HG03139 (cell line): ENCODE measurements around the gene WFDC8.

Source experiments
- ATAC-seq: cut with Tn5 transposase; IDR thresholded peaks from one replicate; pipeline ENCODE4 v1.9.1; 2021; ENCODE audit not compliant: unreplicated experiment

The WFDC8 gene

DNA sequence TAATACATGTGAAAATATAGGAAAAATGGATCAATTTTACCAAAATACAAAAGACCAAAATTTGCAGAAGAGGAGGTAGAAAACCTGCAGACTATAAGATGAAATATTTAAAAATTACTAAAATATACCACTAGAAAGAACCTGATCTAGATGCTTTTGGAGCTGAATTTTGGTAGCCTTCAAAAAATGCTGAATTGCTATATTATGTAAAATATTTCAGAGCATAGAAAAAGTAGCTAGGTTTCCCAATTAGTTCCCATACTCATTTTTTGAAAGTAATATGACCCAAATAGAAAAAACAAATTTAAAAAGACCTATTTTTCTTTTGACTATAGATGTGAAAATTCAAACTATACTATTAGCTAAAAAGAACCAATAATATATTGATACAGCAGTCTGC is 28.3 kb downstream of the WFDC8 start:
- ATAC-seq = no peak

GRCh38 chr20:45548410-45548809 is 30.7 kb downstream of the WFDC8 start:
- no peak for ATAC-seq

DNA sequence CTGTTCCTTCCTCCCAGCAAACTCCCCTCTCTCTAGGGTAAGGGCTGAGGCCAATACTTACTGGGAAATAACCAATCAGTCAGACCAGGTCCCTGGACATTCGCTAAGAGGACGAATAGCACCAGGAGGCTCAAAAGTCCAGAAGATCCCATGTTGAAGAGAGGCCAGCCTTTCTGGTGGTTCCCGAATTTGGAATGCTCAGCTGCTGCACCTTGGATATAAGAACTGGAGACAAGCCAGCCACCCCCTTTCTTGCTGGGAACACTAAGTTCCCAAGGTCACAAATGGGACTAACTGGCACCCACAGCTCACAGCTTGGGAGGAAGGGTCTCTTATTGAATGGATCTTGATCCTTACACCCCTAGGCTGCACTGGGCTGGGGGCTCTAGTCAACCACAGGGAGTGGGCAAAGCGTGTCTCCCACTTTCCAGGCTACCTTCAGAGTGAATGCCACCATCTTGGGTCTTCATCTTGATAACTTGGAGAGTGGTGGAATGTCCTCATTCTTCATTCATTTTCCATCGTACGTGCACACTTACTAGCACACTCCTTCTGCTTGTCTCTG is 31.8 kb downstream of the WFDC8 start, which contains the start of gene EPPIN:
Gene EPPIN (minus strand): TSS at position 196 of the 565 bp plus-strand sequence. CDS start 44 bp downstream, at position 152.
- no peak for ATAC-seq

GRCh38 chr20:45545754-45546453 is 33.2 kb downstream of the WFDC8 start:
- no peak for ATAC-seq

GRCh38 chr20:45545351-45545750 is 33.7 kb downstream of the WFDC8 start:
- no peak for ATAC-seq

- no peak for ATAC-seq
Observed at GRCh38 chr20:45539382-45539781, 39.7 kb downstream of the WFDC8 start, which contains the start of gene WFDC6. WFDC6 (minus strand) TSS chr20:45539482; CDS start chr20:45539407, 75 bp downstream.

GRCh38 chr20:45538209-45538799 is 40.8 kb downstream of the WFDC8 start:
- ATAC-seq = no peak

- no peak for ATAC-seq
Observed at GRCh38 chr20:45527294-45527693, 51.8 kb downstream of the WFDC8 start.

- ATAC-seq = no peak
Observed at GRCh38 chr20:45523821-45524220, 55.3 kb downstream of the WFDC8 start.

DNA sequence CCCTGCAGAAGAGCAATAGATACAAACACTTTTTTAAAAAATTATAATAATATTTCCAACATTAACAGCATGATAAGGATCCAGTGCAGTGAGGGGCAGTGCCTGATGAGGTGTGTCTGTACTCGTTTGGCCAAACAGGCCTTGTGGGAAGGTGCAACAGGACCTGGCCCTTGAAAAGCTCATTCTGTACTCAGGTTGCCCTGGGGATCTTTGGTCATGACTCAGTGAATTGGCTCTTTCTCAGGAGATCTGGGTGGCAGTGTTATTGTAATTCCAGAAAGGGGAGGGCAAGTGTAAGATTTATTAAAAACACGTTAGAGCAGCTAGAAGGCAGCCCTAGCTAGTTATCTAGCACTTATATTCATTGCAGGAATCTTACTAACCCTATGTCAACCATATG is 60.8 kb downstream of the WFDC8 start:
- no peak for ATAC-seq

DNA sequence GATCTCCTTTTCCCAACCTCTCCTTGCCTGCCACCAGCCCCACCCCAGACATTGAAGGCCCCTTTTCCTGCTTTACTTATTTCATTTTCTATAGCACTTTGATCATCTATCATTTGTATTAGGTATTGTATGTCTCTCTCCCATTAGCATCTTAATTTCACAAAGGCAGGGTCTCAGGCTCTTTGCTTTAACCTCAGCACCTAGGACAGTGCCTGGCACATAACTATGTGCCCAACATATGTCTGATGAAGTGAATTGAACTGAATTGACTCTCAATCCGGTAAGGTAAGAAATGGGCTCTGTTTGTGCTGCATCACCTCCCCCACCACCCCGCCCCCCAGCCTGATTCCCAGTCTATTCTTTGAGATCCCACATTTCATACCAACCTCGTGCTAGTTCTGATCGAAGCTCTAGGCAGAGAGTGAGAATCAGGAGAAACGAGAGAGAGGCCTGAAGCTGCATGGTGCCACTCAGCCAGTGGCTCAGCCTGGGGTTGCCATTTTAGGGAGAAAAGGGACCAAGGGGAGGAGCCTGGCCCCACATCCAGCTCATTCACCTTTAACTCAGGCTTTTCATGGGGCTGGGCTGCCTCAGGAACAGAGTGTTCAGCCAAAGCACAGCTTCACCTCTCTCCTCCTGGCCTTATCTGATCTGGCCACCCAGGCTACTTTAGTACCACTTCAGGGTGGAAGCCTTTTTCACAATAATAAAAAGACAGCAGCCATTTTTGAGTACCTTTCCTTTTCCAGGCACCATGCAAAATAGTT is 63.8 kb downstream of the WFDC8 start, which contains the start of gene SPINT3:
Gene SPINT3 (minus strand): TSS at position 476 of the 767 bp plus-strand sequence. CDS start 14 bp downstream, at position 462.
- no peak for ATAC-seq

DNA sequence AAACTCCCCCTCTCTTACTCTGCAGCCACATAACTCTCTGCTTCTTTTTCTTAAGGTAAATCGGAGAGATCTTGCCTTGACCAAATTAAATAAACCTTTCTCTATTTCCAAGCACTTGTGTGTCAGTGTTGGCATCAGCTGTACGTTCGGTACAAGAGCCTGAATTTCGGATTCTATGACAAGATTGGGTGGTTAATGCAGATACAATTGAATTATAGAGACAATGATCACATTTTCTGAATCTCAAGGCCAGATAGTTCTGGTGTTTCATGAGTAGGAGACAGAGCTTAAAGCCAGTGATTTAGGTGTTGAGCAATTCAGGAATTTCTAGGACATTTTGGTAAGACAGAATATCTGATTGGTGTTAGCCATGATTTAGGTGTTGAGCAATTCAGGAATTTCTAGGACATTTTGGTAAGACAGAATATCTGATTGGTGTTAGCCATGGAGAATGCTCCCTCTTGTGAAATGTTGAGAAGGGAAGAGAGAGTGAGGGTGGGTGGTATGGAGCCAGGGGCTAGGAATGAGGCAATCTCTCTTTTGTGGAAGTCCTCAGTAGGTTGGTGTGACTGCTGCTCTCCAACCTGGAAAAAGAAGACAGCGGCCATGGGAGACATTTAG is 68.7 kb downstream of the WFDC8 start:
- no peak for ATAC-seq

DNA sequence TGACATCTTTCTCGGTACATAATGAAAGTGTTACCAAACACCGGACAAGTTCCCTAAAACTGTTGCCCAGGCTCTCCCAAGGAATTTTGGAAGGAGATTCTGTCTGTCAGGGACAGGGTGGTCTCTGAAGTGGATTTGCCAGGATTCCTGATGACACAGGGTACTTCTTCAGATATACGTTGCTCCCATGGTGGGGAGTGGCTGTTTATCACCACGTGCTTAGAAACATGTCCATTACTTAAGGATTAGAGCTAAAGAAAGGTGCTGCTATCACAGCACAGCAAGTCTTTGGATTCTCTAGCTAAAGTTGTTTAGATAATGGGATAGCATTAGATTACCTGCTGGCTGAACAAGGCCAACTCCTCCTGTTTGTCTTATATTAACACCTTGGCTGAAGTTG is 70.0 kb downstream of the WFDC8 start:
- ATAC-seq = no peak

DNA sequence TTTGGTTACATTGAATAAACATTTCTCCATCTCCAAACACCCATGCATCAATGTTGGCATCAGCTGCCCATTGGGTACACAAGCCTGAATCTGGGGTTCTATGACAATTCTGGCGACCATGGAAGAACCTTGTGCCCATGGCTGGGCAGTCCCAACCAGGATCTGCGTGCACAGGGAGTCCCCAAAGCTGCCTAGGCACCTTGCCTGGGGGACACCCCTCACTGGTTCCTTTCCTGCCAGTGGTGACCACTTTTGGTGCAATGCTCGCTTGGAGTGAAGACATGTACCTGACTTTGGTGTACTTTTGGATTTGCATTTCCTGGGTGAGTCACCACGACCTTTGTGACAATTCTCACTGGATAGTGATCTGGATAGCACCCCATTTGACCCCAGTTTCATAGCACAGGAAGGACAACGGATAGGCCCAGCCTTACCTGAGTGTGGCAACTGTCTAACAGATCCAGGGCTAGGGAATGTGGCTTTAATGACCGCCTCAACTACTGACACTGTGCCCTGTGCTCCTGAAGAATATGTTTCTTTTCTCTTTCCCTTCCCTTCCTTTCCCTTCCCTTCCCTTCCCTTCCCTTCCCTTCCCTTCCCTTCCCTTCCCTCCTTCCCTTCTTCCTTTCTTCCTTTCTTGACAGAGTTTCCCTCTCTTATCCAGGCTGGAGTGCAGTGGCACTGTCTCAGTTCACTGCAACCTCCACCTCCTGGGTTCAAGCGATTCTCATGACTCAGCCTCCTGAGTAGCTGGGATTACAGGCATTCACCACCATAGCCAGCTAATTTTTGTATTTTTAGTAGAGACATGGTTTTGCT is 70.8 kb downstream of the WFDC8 start:
- ATAC-seq = no peak

- no peak for ATAC-seq
Observed at GRCh38 chr20:45507011-45507820, 71.9 kb downstream of the WFDC8 start.

DNA sequence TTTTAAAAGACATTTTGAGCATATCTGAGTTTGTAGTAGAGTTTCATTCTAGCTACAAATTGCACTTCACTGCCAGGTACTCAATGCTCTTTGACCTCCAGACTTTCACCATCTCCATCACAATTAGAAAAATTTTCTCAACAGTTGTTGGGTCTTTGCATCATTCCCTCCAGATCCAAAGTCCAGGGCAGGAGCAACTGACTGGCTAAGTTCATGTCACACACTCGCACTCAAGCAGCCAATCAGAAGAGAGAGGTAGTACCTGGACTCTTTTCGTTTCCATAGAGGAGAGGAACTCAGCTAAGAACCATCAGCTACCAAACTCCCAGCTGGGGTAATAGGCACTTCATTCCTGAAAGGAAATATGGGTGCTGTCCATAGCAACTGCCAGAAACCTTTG is 72.7 kb downstream of the WFDC8 start:
- ATAC-seq = no peak

DNA sequence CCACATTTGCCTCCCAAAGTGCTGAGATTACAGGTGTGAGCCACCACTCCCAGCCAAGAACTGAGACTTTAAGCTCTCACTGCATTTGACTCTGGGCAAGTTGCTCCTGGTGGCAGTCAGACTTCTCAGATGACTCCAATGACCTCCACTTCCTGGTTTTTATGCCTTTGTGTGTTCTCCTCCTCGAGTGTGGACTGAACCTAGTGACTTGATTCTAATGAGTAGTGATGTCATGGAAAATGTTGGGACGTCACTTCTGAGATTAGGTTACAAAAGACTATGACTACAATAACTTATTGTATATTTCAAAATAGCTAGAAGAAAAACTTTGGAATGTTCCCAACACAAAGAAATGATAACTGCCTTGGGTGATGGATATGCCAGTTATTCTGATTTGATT is 75.7 kb downstream of the WFDC8 start:
- ATAC-seq = no peak

GRCh38 chr20:45502561-45502960 is 76.5 kb downstream of the WFDC8 start:
- ATAC-seq = no peak
